ENCODE measurements around the gene GPC5. TPM values are rescaled to one million over a fixed set of nuclear protein-coding genes. Genes with fewer than 3 reads are reported as not detected.

GPC5 gene
- total and polyA plus RNA-seq, 2 of the 8 experiments (the other 6 are each of a cell fraction or from before 2014, with no cell fraction given) = 0.20 to 0.39 TPM

DNA sequence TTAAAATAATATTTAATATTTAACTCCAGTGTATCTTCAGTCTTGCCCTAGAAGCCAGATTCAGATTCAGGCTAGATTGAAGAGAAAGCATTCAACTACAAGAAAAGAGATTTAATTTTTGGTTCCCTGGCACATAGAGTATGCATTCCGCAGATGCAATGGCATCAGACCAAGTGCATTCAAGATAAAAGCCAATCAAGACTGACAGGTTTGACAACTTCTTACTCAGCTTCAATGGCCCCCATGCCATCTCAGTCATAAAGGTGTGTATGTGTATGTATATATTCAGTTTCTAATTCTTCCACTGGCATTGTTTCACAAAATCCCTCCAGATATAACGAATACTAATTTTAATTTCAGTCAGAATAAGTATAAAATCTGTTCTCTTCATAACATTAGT lies 1177.4 kb downstream of the GPC5 start:
- no peaks in the 10 kb centered on the region for H3K79me2 ChIP-seq (ENCODE audit: control insufficient read depth in 1 of 2, insufficient read depth in 2 of 2, low read length in 2 of 2)
- WGBS, 2 experiments (ENCODE audit: extremely low coverage in 1 of 2, insufficient coverage in 1 of 2, insufficient read length in 1 of 2, insufficient replicate concordance in 2 of 2, low coverage in 1 of 2, low lambda C conversion rate in 2 of 2, missing lambda C conversion rate in 1 of 2) = 94% methylated on average over 2 of the region's 2 CpGs; no CpG with 5 or more reads in 1 of the 2 experiments
- CTCF ChIA-PET (ENCODE audit: partially characterized antibody) = interaction anchor here (1.3 to 1.7 kb wide), 3 partner anchors 11 to 448 kb away, joined by 3 to 4 read pairs (median 3); no protein-coding TSS in a partner anchor
- H2BK120ac ChIP-seq (replicated peaks; ENCODE audit: low read depth, low read length) = no peak overlapping the region
- POLR2A ChIA-PET (ENCODE audit: partially characterized antibody) = no interaction called here
- peaks cover 0 to 3% (median 0%) of the 10 kb centered on the region in 4 experiments; a peak in 2 of 7 replicates for H3K27me3 ChIP-seq (replicated peaks in 1 of 4; ENCODE audit: control insufficient read depth in 3 of 4, extremely low read depth in 1 of 4, insufficient read depth in 3 of 4, low read length in 3 of 4)
- no peak overlapping the region for H2BK20ac ChIP-seq (ENCODE audit: low read length)
- no peaks in the 10 kb centered on the region for H3K4me1 ChIP-seq (replicated peaks in 1 of 4; ENCODE audit: control insufficient read depth in 3 of 4, insufficient read depth in 4 of 4, low read length in 3 of 4)
- no peak overlapping the region for H4K5ac ChIP-seq (ENCODE audit: insufficient read length, low read depth, low read length)
- no peak overlapping the region for H3K23ac ChIP-seq (ENCODE audit: insufficient read length)
- no peak overlapping the region for H3K14ac ChIP-seq (ENCODE audit: insufficient read length)
- no peak overlapping the region for H3K27ac ChIP-seq (ENCODE audit: low read depth, low read length)
- H2AFZ ChIP-seq (ENCODE audit: low read length) = no peak overlapping the region
- no peak overlapping the region for H3K4me3 ChIP-seq (ENCODE audit: extremely low read depth in 1 of 4, insufficient read depth in 2 of 4, low read depth in 3 of 4, low read length in 4 of 4)
- no peak overlapping the region for H3K4me2 ChIP-seq (ENCODE audit: insufficient read depth in 1 of 2, low read depth in 2 of 2, low read length in 2 of 2)
- no peak overlapping the region for H2BK5ac ChIP-seq (ENCODE audit: low read depth, low read length)
- FAIRE-seq (no peak), DNase-seq (ENCODE audit: low read depth in 1 of 2, low spot score in 2 of 2) (no peak)
- H4K8ac ChIP-seq (ENCODE audit: extremely low read depth, insufficient read depth, low read length) = no peak overlapping the region
- H3K9ac ChIP-seq (replicated peaks in 1 of 4; ENCODE audit: extremely low read depth in 1 of 4, low read depth in 3 of 4, low read length in 3 of 4) = no peak overlapping the region
- H3K56ac ChIP-seq (replicated peaks; ENCODE audit: insufficient read length, low read depth, low read length) = no peak overlapping the region
- no peaks in the 10 kb centered on the region for H3K23me2 ChIP-seq (ENCODE audit: low read depth, low read length)
- H4K20me1 ChIP-seq (replicated peaks in 1 of 2; ENCODE audit: control insufficient read depth in 1 of 2, insufficient read depth in 2 of 2, low read length in 2 of 2) = no peaks in the 10 kb centered on the region
- H2BK12ac ChIP-seq (ENCODE audit: low read depth, low read length) = no peak overlapping the region
- H2AK5ac ChIP-seq (ENCODE audit: low read depth, low read length) = no peak overlapping the region
- no peaks in the 10 kb centered on the region for H3K36me3 ChIP-seq (ENCODE audit: control insufficient read depth in 2 of 4, insufficient read depth in 4 of 4, low read length in 3 of 4)
- TF ChIP-seq SUZ12 (IDR thresholded peaks at IDR 0.05; ENCODE audit: low read length) (no peak), RBBP5 (IDR thresholded peaks at IDR 0.05; ENCODE audit: borderline replicate concordance, low read depth, low read length) (no peak), MAX (IDR thresholded peaks at IDR 0.05) (no peak), EGR1 (IDR thresholded peaks at IDR 0.05; ENCODE audit: borderline replicate concordance, low read depth, low read length) (no peak), TAF7 (optimal IDR thresholded peaks at IDR 0.05; ENCODE audit: borderline replicate concordance, low read depth, low read length) (no peak), POU5F1 (IDR thresholded peaks at IDR 0.05; ENCODE audit: low read depth, low read length) (no peak), CBX8 (IDR thresholded peaks at IDR 0.05; ENCODE audit: borderline replicate concordance, low read depth, low read length) (no peak), HDAC2 (IDR thresholded peaks at IDR 0.05; ENCODE audit: borderline replicate concordance in 1 of 2, low read depth in 2 of 2, low read length in 2 of 2) (no peak)
- TF ChIP-seq, protein P1, sequence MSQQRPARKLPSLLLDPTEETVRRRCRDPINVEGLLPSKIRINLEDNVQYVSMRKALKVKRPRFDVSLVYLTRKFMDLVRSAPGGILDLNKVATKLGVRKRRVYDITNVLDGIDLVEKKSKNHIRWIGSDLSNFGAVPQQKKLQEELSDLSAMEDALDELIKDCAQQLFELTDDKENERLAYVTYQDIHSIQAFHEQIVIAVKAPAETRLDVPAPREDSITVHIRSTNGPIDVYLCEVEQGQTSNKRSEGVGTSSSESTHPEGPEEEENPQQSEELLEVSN (IDR thresholded peaks at IDR 0.05) = no peak
- H3K79me1 ChIP-seq (ENCODE audit: low read depth, low read length) = no peaks in the 10 kb centered on the region
- H2BK15ac ChIP-seq (ENCODE audit: low read length) = no peak overlapping the region
- H3K9me3 ChIP-seq (ENCODE audit: insufficient read depth in 2 of 2, low read depth in 1 of 2, low read length in 1 of 2) = no peaks in the 10 kb centered on the region
- no peak overlapping the region for H4K91ac ChIP-seq (replicated peaks; ENCODE audit: insufficient read length, low read length)
- no peak overlapping the region for H3K18ac ChIP-seq (ENCODE audit: extremely low read depth, low read length)
- no peak overlapping the region for H3K4ac ChIP-seq (replicated peaks; ENCODE audit: insufficient read length, low read depth, low read length)

Measured in H1 (cell line).